Spleen (tissue), 11 donors: ENCODE measurements around the gene PLAU. TPM values are rescaled to one million over a fixed set of nuclear protein-coding genes. Genes with fewer than 3 reads are reported as not detected.
"Not testable (repeated sequence)": the region's sequence is repeated elsewhere in the genome, so short reads cannot be mapped to it uniquely, and the experiment has no call there.

Source experiments
- DNase-seq: peaks from one replicate; pipeline ENCODE4 v3.0.0-alpha.2; 2020
- H3K27ac ChIP-seq, 8 donors: fragments of 200-600 bp; sonication (generic) in 7 of 8; 1 replicate in 4 of 8; 2 replicates in 4 of 8; pipeline versions ENCODE4 v1.5.0 to v1.8.0; 2016 to 2021; ENCODE audit warnings: inconsistent platforms in 4 of 8, mild to moderate bottlenecking in 4 of 8, moderate library complexity in 1 of 8
- H3K27me3 ChIP-seq, 7 donors: fragments of 200-600 bp; sonication (generic) in 6 of 7; replicated peaks in 1 of 7; 1 replicate in 4 of 7; 2 replicates in 3 of 7; pipeline versions ENCODE4 v1.5.0 to v1.8.0; 2016 to 2021; ENCODE audit warnings: inconsistent platforms in 3 of 7, mild to moderate bottlenecking in 1 of 7
- H3K36me3 ChIP-seq, 6 donors: fragments of 200-600 bp; sonication (generic) in 5 of 6; 1 replicate in 4 of 6; 2 replicates in 2 of 6; pipeline versions ENCODE4 v1.5.0 to v1.8.0; 2016 to 2021; ENCODE audit warnings: inconsistent platforms in 2 of 6
- H3K4me1 ChIP-seq, 6 donors: fragments of 200-600 bp; sonication (generic) in 5 of 6; 1 replicate in 3 of 6; 2 replicates in 3 of 6; pipeline versions ENCODE4 v1.5.0 to v1.8.0; 2016 to 2021; ENCODE audit warnings: inconsistent platforms in 3 of 6
- H3K4me3 ChIP-seq, 8 donors: fragments of 200-600 bp; sonication (generic) in 7 of 8; 1 replicate in 4 of 8; 2 replicates in 4 of 8; pipeline versions ENCODE4 v1.5.0 to v1.8.0; 2016 to 2021; ENCODE audit warnings: inconsistent platforms in 4 of 8, mild to moderate bottlenecking in 4 of 8, moderate library complexity in 2 of 8
- H3K9me3 ChIP-seq, 8 donors: fragments of 200-600 bp; sonication (generic) in 7 of 8; 1 replicate in 4 of 8; 2 replicates in 4 of 8; pipeline versions ENCODE4 v1.5.0 to v1.8.0; 2016 to 2021; ENCODE audit warnings: inconsistent platforms in 4 of 8
- CTCF ChIP-seq, 11 experiments: fragments of 200-600 bp in 7 of 11; fragments of 450-650 bp in 4 of 11; sonication (generic) in 4 of 11; IDR thresholded peaks in 8 of 11; conservative IDR thresholded peaks in 3 of 11; 1 replicate in 7 of 11; 2 replicates in 4 of 11; pipeline versions ENCODE4 v1.4.0 to v1.8.0; 2016 to 2021; ENCODE audit warnings: antibody characterized with exemption in 11 of 11, inconsistent platforms in 4 of 11, mild to moderate bottlenecking in 1 of 11
- POLR2A ChIP-seq, 3 donors: fragments of 450-650 bp; IDR thresholded peaks; one replicate each; pipeline ENCODE4 v1.5.1; 2017; ENCODE audit warnings: antibody characterized with exemption in 3 of 3, mild to moderate bottlenecking in 1 of 3
- POLR2AphosphoS5 ChIP-seq, 3 donors: sonication (generic); formaldehyde crosslinking; IDR thresholded peaks; one replicate each; pipeline ENCODE4 v1.5.1; 2017; ENCODE audit warnings: antibody characterized with exemption in 3 of 3
- WGBS, 5 donors: extraction: QIAGEN DNeasy Blood & Tissue Kit in 3 of 5; methylation state at CpG; one replicate each; pipeline versions ENCODE4 v1.1.5 to v1.1.7; 2013 to 2018; 5-methylcytosine and 5-hydroxymethylcytosine counted together
- intact Hi-C: fragments of 100-400 bp; cut with DNase I; formaldehyde crosslinking; loops from one replicate; pipeline ENCODE4 v1.15.0; 2023; ENCODE audit warnings: low total_unique reads
- polyA plus RNA-seq, 3 donors: library from polyadenylated mRNA; stranded (reverse); fragments of 200-250 nt; gene quantifications; one replicate each; pipeline ENCODE4 v1.2.1, GENCODE V29; 2013
- total RNA-seq, 7 donors: library from RNA; depleted of rRNA in 3 of 7; stranded (reverse); fragments of >200 nt in 3 of 7; fragmentation: NEBNext Ultra II Directional in 4 of 7; extraction: Animal tissue kit (Norgen Biotek cat#: 25700) in 4 of 7; gene quantifications; one replicate each; pipeline versions ENCODE4 v1.1.0 to v1.2.1, GENCODE V29; 2016 to 2021
- donor health status: healthy with polysubstance abuse.
- donor health status: DM: no; HTN: no; CAD: no; lungs with moderate emphysema.
- donor health status: DM: no; HTN: no; CAD: no.
- donor health status: Bipolar disorder and iron deficiency.
- donor health status: healthy.
- donor health status: DM: no; HTN: no; CAD: no.
- donor health status: DM: yes; HTN: yes; CAD: no.

PLAU gene
- total and polyA plus RNA-seq, 10 donors: 9.6 to 95.0 (median 30.3) TPM

GRCh38 chr10:73916761-73917470, 6.0 kb downstream of the PLAU start:
- intact Hi-C loops: no loop called here
- Histone ChIP-seq H3K36me3 (peaks cover 0 to 27% (median 0%) of the 10 kb centered on the region in 6 donors), H3K4me3 (peak overlapping the region in 1 of 8 donors; percentile 17), H3K27me3 (peaks cover 0 to 12% (median 3%) of the 10 kb centered on the region in 7 donors), H3K27ac (peak overlapping the region in 7 of 8 donors; percentile 21 to 88 (median 61)), H3K4me1 (peaks cover 3 to 82% (median 21%) of the 10 kb centered on the region in 6 donors), H3K9me3 (peaks cover 0 to 15% (median 4%) of the 10 kb centered on the region in 8 donors)
- TF ChIP-seq CTCF (IDR thresholded peaks at IDR 0.05 in 8 of 11, conservative IDR thresholded peaks at IDR 0.05 in 3 of 11): no peak
- TF ChIP-seq POLR2AphosphoS5 (IDR thresholded peaks at IDR 0.05): no peak
- TF ChIP-seq POLR2A (IDR thresholded peaks at IDR 0.05): no peak
- WGBS, 5 donors: 33 to 61% (median 41%) methylated on average over 5 of the region's 5 CpGs
- DNase-seq: no peak

- Histone ChIP-seq H3K27ac (peak overlapping the region in 5 of 8 donors; percentile 42 to 88 (median 73)), H3K4me3 (no peak overlapping the region), H3K9me3 (peaks cover 0 to 15% (median 4%) of the 10 kb centered on the region in 8 donors), H3K27me3 (peaks cover 0 to 5% (median 0%) of the 10 kb centered on the region in 7 donors), H3K4me1 (peaks cover 0 to 85% (median 24%) of the 10 kb centered on the region in 6 donors), H3K36me3 (peaks cover 0 to 27% (median 0%) of the 10 kb centered on the region in 6 donors)
- TF ChIP-seq CTCF (IDR thresholded peaks at IDR 0.05 in 8 of 11, conservative IDR thresholded peaks at IDR 0.05 in 3 of 11) (no peak), POLR2AphosphoS5 (IDR thresholded peaks at IDR 0.05) (no peak), POLR2A (IDR thresholded peaks at IDR 0.05) (no peak)
- intact Hi-C loops: no loop called here
- DNase-seq: no peak
- WGBS, 5 donors: 85 to 98% (median 94%) methylated on average over 3 of the region's 3 CpGs
Observed at GRCh38 chr10:73917566-73918305, 6.8 kb downstream of the PLAU start.

GRCh38 chr10:73919481-73919880, 8.5 kb downstream of the PLAU start:
- peak overlapping the region in 7 of 8 donors; percentile 65 to 73 (median 68) for H3K27ac ChIP-seq
- H3K27me3 ChIP-seq, intact Hi-C loops: not testable (repeated sequence)

GRCh38 chr10:73920089-73920488, 9.2 kb downstream of the PLAU start:
- 26 to 36% (median 29%) methylated on average over 4 of the region's 4 CpGs for WGBS, 5 donors
- Histone ChIP-seq H3K27me3 (no peaks in the 10 kb centered on the region), H3K9me3 (peaks cover 0 to 15% (median 4%) of the 10 kb centered on the region in 8 donors), H3K4me3 (no peak overlapping the region), H3K4me1 (peaks cover 0 to 77% (median 24%) of the 10 kb centered on the region in 6 donors), H3K27ac (peak overlapping the region; percentile 14 to 73 (median 68)), H3K36me3 (peaks cover 0 to 12% (median 0%) of the 10 kb centered on the region in 6 donors)
- DNase-seq: no peak
- TF ChIP-seq CTCF (IDR thresholded peaks at IDR 0.05 in 8 of 11, conservative IDR thresholded peaks at IDR 0.05 in 3 of 11): peak in 1 of 11 experiments; percentile 8
- peak in 1 of 3 donors; percentile 15 for TF ChIP-seq POLR2AphosphoS5 (IDR thresholded peaks at IDR 0.05)
- no peak for TF ChIP-seq POLR2A (IDR thresholded peaks at IDR 0.05)
- intact Hi-C loops: no loop called here

More at GRCh38 chr10:73919481-73919880, 8.5 kb downstream of the PLAU start:
- Histone ChIP-seq H3K36me3 (peaks cover 0 to 16% (median 0%) of the 10 kb centered on the region in 6 donors), H3K9me3 (peaks cover 0 to 15% (median 4%) of the 10 kb centered on the region in 8 donors), H3K4me1 (peaks cover 0 to 83% (median 24%) of the 10 kb centered on the region in 6 donors)
- not testable (repeated sequence) for H3K4me3 ChIP-seq, DNase-seq
- 78 to 98% (median 90%) methylated on average over 8 of the region's 8 CpGs for WGBS, 5 donors
